Dermis microvascular lymphatic vessel endothelial cell (primary cell): ENCODE results near the gene ZDBF2. TPM values are rescaled to one million over a fixed set of nuclear protein-coding genes. Genes with fewer than 3 reads are reported as not detected.
"Not testable (repeated sequence)": the region's sequence is repeated elsewhere in the genome, so short reads cannot be mapped to it uniquely, and the experiment has no call there.

Experiments used
- DNase-seq, 2 donors: peaks; one replicate each; pipeline versions ENCODE4 v3.0.0 to v3.0.0-alpha.2; 2010; ENCODE audit warnings: low read depth in 2 of 2
- total RNA-seq: library from RNA; depleted of rRNA; stranded (reverse); fragments of >200 nt; gene quantifications from 2 replicates; pipeline ENCODE4 v1.2.1, GENCODE V29; 2014

Gene ZDBF2
- total RNA-seq, 1 donor from 2014 or later = 8.2 TPM

GRCh38 chr2:206259376-206260187 lies 14.9 kb upstream of the ZDBF2 start:
- DNase-seq = no peak

- DNase-seq = peak in 1 of 2 donors; percentile 35
Measured at GRCh38 chr2:206260188-206261012, 14.1 kb upstream of the ZDBF2 start.

GRCh38 chr2:206263959-206264603 lies 10.4 kb upstream of the ZDBF2 start:
- no peak for DNase-seq

- DNase-seq = no peak
Measured at GRCh38 chr2:206266130-206267125, 8.0 kb upstream of the ZDBF2 start.

GRCh38 chr2:206267567-206267966 lies 6.9 kb upstream of the ZDBF2 start:
- DNase-seq = no peak

- DNase-seq = no peak
Measured at GRCh38 chr2:206271065-206271464, 3.4 kb upstream of the ZDBF2 start.

GRCh38 chr2:206273905-206274304 lies 558 bp upstream of the ZDBF2 start:
- no peak for DNase-seq

GRCh38 chr2:206275312-206276055 lies 1.0 kb downstream of the ZDBF2 start:
- peak in 1 of 2 donors; percentile 70 for DNase-seq

GRCh38 chr2:206276169-206276942 lies 1.9 kb downstream of the ZDBF2 start:
- DNase-seq = no peak

- DNase-seq = no peak
Measured at GRCh38 chr2:206277503-206277902, 3.0 kb downstream of the ZDBF2 start.

- peak; percentile 70 to 75 for DNase-seq
Measured at GRCh38 chr2:206282746-206283145, 8.3 kb downstream of the ZDBF2 start.

GRCh38 chr2:206287197-206287596 lies 12.7 kb downstream of the ZDBF2 start:
- DNase-seq = no peak

- DNase-seq = no peak
Measured at GRCh38 chr2:206289391-206289790, 14.9 kb downstream of the ZDBF2 start.

GRCh38 chr2:206296128-206296527 lies 21.7 kb downstream of the ZDBF2 start:
- peak; percentile 76 to 97 for DNase-seq

GRCh38 chr2:206299608-206300007 lies 25.1 kb downstream of the ZDBF2 start:
- DNase-seq = not testable (repeated sequence)

- DNase-seq = no peak
Measured at GRCh38 chr2:206305523-206306245, 31.2 kb downstream of the ZDBF2 start.

GRCh38 chr2:206311026-206311425 lies 36.6 kb downstream of the ZDBF2 start:
- no peak for DNase-seq

GRCh38 chr2:206316141-206316540 lies 41.7 kb downstream of the ZDBF2 start:
- no peak for DNase-seq

GRCh38 chr2:206323033-206323432 lies 48.6 kb downstream of the ZDBF2 start:
- no peak for DNase-seq
